IPS-NIHi7 (cell line): Measurements from ENCODE around the gene ATE1.
"Not testable (repeated sequence)": the region's sequence is repeated elsewhere in the genome, so short reads cannot be mapped to it uniquely, and the experiment has no call there.

Experiments used
- DNase-seq: peaks from one replicate; pipeline ENCODE4 v3.0.0; 2012; ENCODE audit warnings: mixed read lengths; ENCODE audit errors: extremely low spot score

Gene ATE1

DNA sequence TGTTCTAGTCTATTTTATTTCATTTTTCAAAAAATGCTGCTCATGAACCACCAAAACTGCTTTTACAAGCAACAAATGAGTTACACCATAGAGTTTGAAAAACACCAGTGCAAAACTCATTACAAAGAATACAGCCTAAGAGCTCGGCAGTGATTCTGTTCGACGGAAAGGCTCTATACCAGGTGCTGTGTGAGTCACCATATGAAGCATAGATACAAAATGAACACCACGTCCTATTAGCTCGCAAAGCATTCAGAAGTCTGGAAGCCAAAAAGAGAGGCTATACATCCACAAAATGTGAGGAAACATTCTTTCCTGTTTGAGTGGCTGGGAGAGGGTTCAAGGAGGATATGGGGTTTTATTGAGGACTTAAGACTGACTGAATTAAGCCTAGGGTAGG, 136.1 kb downstream of the ATE1 start:
- DNase-seq, result no peak

DNA sequence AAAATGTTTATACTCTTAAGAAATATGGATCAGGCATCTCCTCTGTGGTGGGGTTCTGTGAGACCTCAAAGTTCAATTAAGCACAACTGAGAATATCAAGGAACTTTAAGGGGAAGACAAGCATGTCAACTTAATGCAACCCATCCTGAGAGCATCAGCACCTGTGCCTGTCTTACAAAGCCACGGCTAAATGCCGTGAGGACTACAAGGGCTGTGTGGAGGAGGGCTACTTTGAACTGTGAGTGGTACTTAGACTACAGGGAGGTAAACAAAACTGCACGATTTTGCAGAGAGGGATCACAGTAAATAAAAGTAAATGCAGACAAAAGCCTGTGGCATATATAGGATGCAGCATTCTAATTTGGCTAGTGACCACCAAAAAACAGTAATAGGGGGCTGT, 139.1 kb downstream of the ATE1 start:
- DNase-seq, result no peak

DNA sequence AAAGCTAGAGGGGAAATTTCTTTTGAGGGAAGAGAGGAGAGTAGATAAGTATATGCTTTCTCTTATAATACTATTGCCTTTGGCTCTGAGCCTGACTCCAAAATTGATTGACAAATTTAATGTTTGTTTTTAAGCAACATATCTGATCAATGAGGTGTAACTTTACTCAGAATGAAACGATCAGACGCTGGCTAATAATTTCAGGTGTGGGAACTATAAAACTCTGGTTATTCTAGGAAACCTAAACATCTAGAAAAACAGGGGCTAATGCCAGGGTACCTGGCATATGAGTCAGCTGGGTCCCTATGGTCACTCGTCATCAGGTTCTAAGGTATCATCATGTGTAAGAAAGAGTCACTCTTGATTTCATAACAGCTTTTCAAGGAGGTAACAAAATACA, 139.7 kb downstream of the ATE1 start:
- no peak for DNase-seq

DNA sequence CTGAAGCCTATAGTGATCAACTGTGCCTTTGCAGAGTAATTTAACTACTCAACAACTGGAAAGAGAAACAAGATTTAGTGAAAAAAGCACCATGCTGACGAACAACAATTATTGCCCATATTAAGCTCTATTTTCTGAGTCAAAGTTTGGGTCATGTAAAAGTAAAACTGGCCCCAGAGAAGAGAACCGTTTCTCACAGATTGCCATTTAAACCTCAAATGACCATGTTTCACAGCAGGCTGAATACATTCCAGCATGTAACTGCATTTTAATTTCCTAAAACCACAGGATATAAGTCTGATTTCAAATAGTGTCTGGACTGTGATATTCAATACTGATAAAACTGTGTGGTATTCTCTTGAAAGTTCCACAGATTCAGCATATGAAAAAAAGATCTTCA, 140.7 kb downstream of the ATE1 start:
- DNase-seq, result no peak

DNA sequence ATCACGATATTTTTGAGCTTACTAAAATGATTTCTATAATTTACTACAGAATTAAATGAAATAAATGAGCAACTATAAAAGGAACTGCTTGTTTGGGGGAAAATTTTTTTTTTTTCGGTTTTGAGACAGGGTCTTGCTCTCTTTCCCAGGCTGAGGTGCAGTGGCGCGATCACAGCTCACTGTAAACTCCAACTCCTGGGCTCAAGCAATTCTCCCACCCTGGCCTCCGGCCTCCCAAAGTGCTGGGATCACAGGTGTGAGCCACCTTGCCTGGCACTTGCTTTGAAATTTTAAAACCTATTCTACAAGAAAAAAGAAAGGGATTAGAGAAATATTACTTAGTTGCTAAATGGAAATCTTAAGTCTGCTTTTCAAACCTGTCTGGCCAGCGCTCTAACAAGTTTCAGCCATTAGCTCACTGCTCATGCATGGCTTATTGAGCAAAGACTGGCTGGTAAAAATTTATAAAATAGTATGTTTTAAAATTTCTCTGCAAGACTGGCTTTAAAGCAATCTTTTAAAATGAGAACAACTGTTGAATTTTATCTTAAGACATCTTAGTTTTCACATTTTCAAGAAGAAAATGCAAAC, 144.0 kb downstream of the ATE1 start:
- no peak for DNase-seq

DNA sequence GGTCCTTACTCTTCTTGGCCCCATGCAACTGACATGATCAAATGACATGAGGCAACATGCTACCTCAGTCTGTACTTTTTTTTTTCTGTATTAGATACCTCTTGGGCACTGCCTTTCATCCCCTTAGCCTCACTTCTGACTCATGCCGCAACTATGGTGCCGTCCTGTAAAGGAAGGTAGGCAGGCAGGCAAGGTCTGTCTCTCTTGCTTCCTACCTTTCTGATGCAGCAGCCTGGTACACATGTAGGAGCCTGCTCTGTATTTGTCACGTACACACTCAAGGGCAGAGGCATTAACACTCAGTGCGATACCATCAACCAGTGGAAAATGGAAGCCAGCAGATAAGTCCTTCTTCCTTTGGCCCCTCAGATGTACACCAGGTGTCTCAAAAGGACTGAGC, 146.7 kb downstream of the ATE1 start:
- no peak for DNase-seq

DNA sequence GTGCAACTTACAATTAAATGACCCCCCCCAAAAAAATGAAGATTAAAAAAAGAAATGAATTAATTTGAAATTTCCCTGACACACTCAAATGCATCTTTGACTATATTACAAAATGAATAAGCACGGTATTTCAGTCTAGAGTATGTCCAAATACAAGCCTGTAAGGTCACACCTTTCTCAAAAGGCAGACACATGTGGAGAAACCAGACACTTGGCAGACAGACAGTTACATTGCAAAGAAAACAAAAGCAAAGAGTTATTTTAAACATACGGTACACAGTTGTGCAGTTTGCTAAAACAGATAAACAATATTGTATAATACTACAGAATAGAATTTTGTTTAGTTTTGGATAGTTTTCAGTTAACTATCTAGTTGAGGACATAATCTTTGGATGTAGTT, 153.0 kb downstream of the ATE1 start:
- DNase-seq, result no peak

DNA sequence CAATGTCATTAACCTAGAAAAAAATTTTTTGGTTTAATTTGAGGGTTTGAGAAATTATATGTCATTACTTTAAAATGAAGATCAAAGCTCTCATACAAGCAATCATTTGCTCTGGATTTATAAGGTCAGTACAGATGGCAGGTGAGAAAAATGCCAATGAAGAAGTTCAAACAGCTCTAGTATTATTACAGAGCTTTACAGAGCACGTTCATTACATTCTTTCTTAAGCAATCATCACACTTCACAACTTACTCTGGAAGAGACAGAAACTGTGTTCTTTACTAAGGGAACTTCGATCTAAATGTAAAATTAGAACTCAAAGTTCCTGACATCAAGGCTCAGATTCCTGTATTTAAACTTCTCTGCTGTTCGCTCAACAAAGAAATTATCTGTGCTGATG, 153.4 kb downstream of the ATE1 start:
- DNase-seq, result no peak

DNA sequence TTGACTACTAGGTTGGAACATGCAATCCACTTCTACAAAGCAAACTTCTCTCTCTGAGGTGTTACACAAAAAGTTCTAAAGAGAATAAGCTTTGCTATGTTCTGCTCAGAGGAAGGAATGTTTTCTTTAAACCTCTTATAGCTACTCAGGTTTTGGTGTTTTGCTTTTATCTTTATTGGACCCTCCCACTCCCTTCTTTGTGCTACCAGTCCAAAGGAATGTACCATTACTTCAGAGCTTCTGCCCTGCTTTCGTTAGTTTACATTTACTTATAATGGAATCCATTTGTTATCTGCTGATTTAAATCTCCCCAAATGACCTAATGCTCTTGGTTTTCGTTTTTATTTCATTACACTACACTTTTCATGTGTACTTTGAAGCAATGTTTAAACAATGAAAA, 154.9 kb downstream of the ATE1 start:
- DNase-seq, result no peak

DNA sequence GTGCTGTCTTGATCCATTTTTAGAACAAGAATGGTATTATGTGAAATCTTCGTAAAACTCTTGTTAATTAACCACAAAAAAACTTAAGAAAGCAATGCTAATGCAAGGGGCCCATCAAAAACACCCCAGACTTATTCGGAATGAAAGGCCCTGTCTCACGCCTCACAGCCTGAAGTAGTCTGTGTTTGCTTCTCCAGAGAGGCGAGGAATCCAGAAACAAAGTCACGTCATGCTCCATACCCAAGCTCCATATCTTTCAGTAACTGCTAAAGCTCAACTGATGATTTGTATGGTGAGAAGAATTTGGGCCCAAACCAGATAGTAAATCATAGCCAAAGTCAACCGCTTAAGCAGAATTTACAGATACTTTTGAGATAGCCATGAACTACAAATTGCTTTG, 155.4 kb downstream of the ATE1 start:
- no peak for DNase-seq

DNA sequence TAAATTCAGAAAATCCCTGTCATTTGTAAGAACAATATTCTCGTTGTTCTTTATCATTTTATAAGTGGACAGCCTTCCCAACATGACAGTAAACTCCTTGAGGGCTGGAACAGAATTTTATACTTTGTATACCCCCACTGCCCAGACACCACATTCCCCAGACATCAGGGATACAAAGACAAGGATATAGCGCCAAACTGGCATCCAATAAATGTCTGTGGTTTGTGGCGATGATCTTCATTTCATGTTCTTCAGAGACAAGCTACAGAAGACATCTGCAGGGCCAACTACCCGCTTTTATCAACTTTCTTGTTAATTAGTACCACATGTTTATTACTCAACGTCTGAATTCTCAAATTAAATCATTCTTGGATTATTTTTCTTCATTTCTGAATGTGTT, 155.9 kb downstream of the ATE1 start:
- DNase-seq, result no peak

DNA sequence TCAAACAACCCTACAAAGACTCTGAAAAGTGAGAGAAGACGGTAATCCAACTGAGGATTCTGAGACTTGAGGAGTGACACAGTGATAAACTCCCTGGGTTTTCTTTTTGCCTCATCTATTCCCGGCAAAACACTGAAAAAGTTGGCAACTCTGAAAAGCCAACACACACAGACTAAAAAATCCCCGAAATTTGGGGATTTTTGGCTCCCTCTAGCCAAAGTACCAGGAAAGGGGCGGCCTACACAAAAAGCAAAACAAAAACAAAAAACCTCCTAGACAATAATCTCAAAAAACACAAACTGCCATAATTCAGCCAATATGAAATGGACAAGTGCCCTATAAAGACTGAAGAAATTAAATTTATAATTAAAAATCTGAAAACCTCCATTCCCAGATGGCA, 161.4 kb downstream of the ATE1 start:
- no peak for DNase-seq

DNA sequence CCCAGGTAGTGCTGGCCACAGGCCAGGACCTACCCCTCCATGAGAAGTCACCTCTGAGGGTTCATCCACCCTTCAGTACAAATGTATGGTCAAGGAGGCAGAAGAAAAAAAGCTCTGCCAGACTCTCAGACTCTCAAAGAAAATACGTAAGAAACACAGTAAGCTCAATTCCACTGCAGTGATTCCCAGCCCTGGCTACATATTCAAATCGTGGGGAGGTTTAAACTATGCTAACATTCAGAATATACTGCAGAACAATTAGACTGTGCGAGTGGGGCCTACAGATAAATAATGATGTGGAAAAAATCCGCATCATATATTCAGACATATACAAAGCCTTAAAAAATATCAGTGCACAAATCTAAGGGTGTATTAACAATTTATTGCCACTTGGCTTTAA, 162.6 kb downstream of the ATE1 start:
- DNase-seq, result no peak

DNA sequence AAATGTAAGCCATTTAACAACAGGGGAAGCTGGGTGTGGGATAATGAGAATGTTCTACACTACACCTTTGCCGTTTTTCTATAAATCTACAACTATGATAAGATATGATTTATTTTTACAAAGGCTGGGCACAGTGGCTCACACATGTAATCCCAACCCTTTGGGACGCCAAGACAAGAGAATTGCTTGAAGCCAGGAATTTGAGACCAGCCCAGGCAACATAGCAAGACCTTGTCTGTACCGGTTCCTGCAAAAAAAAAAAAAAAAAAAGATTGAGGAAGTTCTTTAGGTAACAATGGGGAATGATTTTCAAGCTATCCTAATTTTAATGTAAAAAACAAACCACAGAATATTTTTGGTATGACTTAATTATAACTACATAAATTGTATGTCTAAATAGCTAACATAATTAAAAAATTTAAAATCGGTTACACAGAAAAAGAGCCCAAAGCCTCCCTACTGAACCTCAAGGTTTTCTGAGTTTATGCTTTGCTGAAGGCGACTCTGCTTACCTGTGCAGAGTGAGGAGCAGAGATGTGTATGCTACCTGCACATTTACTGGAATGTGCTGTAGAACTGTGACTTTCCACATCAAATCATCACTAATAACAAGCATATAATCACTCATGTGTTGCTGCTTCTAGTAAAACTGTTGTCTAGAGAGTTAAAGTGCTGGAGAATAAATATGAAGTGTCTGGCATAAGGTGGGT, 163.4 kb downstream of the ATE1 start:
- DNase-seq, result no peak

DNA sequence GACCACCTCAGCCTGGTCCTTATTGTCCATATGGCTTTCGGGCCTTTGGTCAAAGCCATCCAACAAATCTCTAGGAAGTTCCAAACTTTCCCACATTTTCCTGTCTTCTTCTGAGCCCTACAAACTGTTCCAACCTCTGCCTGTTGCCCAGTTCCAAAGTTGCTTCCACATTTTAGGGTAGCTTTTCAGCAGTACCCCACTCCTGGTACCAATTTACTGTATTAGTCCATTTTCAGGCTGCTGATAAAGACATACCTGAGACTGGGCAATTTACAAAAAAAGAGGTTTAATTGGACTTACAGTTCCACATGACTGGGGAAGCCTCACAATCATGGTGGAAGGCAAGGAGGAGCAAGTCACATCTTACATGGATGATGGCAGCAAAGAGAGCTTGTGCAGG, 170.6 kb downstream of the ATE1 start:
- not testable (repeated sequence) for DNase-seq

DNA sequence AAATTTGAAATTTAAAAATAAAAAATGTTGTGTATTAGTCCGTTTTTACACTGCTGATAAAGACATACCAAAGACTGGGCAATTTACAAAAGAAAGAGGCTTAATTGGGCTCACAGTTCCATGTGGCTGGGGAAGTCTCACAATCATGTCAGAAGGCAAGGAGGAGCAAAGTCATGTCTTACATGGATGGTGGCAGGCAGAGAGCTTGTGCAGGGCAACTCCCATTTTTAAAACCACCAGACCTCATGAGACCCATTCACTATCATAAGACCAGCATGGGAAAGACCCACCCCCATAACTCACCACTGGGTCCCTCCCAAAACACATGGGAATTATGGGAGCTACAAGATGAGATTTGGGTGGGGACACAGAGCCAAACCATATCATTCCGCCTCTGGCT, 172.3 kb downstream of the ATE1 start:
- not testable (repeated sequence) for DNase-seq

DNA sequence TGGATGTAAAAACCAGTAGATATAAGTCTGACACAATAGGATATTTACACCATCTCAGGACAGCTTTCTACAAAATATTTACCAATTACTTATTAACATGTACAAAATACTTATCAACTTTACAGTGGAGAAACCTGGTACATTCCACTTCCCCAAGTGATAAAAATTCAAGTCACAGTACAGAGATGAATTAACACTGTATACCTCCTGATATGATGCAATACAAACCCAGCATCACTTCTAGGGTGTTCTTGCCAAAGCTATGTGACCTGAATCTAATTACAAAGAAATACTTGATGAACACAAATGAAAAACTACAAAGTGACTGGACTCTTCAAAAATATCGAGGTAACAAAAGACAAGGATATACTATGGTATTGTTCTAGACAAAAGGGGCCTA, 173.2 kb downstream of the ATE1 start:
- no peak for DNase-seq

DNA sequence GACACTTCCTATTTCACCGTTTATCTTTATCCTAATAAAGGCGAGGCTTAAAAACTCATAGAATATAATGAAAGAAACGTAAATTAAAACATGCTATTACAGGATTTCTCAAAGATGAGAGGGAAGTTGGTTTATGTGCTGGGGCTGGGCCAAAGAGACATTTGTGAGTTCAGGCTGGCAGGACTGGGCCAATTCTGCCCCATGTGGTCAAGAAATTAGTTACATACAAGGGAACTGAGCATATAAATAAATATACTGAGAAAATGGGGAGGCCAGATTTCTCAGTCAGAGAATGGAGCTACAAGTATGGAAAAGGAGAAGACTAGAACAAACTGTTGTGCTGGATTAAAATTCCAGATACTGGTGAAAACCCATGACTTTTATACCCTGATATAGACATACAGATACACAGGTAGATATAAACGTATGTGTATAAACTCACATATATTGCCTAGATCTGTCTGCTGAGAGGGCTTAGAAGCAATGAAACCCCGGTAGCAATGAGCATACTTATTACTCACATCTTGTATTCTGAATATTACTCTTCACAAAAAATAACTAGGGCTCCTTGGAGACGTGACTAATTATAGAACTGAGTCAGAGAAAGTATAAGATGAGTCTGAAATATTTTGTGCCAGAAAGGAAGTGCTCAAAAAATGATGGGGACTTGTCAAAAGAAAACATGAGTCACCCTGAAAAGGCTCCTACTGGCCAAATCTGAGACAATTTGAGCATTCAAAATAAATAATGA, 173.9 kb downstream of the ATE1 start:
- DNase-seq, result no peak

DNA sequence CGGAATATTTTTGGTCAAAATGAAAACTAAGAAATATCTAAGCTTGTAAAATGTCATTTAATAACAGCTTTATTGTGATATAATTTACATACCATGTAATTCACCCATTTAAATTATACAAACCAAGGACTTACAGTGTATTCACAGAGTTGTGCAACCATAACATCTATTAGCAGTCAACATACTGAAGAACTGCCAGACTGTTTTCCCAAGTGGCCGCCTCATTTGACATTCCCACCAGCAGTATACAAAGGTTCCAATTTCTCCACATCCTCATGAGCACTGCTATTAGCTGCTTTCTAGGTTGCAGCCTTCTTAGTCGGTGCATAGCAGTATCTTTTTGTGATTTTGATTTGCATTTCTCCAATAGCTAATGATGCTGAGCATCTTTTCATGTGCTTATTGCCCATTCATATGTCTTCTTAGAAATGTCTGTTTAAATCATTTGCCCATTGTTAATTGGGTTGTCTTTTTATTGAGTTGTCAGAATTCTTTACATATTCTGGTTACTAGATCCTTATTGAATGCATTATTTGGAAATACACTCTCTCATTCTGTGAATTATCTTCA, 176.6 kb downstream of the ATE1 start:
- no peak for DNase-seq

DNA sequence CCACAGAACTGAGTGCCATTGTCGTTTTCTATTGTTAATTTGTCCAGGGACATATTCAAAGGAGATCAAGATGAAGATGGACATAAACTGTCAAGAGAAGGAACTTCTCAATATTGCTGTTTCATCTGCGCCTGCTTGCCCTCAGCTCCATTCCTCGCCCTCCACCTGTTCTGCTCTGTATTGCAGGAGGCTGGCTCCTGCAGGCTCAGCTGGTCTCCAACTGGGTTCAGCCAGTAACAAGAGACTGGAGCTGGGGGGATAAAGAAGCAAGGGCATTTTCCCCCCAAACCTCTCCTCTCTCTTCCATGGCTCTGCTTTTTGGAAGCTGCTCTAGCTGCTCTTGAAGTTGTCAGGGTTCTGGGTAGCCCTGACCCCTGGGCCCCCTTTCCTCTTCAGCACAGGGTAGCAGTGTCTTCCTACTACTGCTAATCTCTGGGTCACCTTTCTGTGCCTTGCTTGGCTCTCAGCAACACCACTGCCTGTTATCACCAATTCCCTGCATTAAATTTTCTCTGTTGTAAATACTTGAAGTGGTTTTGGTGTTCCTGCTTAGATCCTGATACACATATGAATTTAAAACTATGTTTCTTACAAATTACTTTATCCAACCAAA, 180.6 kb downstream of the ATE1 start:
- no peak for DNase-seq

DNA sequence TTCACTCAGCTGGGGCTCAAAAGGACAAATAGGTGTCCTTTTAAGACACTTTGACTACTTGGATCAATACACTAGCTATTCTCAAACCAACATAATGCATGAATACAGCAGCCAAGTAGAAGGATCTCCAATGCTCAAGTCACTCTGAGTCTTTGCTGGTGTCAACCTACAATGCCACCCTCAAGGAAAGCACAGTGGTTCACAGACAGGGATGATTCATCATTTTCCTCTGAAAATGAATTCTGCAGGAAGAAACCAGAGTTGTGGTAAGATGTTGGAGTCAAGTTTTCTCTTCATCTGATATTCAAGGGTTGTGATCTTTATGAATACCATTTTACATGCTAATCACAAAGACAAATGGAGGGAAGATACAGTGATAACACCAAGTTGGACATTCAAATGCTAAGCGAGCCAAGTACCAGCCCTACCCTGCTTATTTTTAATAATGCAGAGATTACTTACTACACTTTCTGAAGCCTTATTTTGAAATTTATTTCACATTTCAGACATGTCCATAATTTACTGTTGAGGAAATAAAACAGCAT, 186.5 kb downstream of the ATE1 start:
- DNase-seq, result no peak

DNA sequence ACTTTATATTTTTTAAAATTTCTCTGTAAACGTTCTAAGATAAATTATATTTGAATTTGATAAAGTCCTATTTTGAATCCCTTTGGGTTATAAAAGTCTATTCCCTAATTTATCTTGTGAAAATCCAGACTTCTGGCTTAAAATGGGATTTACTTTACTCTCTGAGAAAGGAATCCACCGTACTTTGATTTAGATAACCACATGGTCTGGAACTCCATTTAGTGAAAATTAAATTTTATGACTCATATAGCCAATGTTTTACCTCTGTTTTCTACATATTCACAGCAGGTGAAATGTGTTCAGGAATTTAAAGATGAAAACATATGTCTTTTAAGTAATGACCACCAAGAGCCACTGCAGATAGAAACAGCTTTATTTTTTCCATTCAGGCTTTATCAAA, 187.8 kb downstream of the ATE1 start:
- DNase-seq, result no peak
